GM12873 (cell line): Measurements from ENCODE around the gene FAM120A.

Experiments
- TF ChIP-seq, protein P1 (sequence below): IDR thresholded peaks from 2 replicates; pipeline ENCODE4 v1.5.1; 2012; ENCODE audit warnings: low read depth, mild to moderate bottlenecking, moderate library complexity, low read length, control low read depth; ENCODE audit not compliant: insufficient read depth; ENCODE audit errors: missing control alignments

The FAM120A gene

GRCh38 chr9:93577078-93577974, 125.8 kb downstream of the FAM120A start:
- TF ChIP-seq, protein P1, sequence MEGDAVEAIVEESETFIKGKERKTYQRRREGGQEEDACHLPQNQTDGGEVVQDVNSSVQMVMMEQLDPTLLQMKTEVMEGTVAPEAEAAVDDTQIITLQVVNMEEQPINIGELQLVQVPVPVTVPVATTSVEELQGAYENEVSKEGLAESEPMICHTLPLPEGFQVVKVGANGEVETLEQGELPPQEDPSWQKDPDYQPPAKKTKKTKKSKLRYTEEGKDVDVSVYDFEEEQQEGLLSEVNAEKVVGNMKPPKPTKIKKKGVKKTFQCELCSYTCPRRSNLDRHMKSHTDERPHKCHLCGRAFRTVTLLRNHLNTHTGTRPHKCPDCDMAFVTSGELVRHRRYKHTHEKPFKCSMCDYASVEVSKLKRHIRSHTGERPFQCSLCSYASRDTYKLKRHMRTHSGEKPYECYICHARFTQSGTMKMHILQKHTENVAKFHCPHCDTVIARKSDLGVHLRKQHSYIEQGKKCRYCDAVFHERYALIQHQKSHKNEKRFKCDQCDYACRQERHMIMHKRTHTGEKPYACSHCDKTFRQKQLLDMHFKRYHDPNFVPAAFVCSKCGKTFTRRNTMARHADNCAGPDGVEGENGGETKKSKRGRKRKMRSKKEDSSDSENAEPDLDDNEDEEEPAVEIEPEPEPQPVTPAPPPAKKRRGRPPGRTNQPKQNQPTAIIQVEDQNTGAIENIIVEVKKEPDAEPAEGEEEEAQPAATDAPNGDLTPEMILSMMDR: no peak

- TF ChIP-seq, protein P1: no peak
Observed at GRCh38 chr9:93577975-93578682, 126.6 kb downstream of the FAM120A start.

- TF ChIP-seq, protein P1: no peak
Observed at GRCh38 chr9:93578844-93579243, 127.4 kb downstream of the FAM120A start.

GRCh38 chr9:93579711-93580516, 128.4 kb downstream of the FAM120A start:
- TF ChIP-seq, protein P1: no peak

- TF ChIP-seq, protein P1: no peak
Observed at GRCh38 chr9:93580654-93581380, 129.3 kb downstream of the FAM120A start.

DNA sequence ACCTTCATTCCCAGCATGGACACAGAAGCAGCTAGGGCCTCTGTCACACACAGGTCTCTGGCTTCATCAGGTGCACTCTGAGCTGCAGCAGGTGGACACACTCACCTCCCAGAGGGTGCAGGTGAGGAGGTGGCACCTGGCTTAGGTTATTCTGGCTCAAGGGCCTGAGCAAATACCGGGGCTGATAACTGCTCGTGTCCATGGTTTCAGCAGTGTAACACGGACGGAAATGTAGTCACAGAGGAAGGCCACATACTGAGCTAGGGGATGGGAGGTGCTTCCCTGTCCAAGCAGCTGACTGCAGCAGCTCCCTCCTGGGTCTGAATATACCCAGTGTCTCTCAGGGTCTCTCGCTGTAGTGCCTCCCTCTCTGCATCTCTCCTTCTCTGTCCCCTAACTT, 130.6 kb downstream of the FAM120A start:
- TF ChIP-seq, protein P1: no peak
